ENCODE results near the gene TANGO2.
A peak's percentile ranks its signal among the peaks of the same experiment; 100 is the strongest.

Gene TANGO2

DNA sequence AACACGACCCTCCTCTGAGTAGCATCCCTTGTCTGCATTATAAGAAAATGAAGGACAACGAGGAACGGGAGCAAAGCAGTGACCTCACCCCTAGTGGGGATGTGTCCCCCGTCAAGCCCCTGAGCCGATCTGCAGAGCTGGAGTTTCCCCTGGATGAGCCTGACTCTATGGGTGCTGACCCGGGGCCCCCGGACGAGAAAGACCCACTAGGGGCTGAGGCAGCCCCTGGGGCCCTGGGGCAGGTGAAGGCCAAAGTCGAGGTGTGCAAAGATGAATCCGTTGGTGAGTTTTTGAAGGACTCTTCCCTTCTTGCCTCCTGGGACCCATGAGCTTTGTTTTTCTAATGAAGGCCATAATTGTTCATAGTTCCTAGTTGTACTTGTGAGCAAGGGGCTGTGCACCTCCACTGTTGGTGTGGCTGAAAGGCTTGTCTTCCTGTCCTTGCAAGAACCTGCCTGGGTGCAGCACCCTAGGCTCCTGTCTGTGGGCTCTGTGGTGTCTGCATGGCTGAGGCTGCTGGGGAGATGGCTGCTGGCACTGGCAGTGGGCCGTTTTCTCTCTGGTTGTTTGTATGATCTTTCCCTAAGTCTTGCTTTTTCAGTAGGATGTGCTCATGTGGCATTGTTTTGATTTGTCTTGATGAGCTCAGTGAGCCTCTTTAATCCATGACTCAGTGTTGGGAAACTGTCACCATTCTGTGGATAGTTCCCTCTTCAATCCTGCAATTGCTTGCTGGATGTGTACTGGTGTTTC is 69.2 kb downstream of the TANGO2 start:
- DNase-seq: no peak

DNA sequence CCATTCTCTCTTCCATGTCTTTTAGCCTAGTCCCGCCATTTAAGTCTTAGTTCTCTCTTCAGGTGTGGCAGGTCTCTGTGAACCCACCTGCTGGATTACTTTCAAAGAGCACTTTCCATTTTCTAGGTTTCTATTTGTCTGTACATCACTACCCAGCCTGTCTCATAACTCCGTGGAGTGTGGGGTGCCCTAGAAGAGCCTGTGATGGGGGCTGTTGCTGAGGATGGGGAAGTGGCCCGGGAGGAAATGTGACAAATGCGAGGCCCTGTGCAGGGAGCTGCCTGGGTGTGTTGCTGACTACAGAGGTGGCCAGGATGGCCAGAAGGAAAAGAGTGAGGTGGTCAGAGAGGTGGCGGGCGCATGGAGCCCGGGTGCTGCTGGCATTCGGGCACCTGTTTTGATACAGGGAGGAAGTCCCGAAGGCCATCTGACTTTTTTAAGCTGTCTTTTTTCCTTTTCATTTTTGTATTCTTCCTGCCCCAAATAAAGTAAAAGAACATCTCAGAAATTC is 69.9 kb downstream of the TANGO2 start:
- no peak for DNase-seq

DNA sequence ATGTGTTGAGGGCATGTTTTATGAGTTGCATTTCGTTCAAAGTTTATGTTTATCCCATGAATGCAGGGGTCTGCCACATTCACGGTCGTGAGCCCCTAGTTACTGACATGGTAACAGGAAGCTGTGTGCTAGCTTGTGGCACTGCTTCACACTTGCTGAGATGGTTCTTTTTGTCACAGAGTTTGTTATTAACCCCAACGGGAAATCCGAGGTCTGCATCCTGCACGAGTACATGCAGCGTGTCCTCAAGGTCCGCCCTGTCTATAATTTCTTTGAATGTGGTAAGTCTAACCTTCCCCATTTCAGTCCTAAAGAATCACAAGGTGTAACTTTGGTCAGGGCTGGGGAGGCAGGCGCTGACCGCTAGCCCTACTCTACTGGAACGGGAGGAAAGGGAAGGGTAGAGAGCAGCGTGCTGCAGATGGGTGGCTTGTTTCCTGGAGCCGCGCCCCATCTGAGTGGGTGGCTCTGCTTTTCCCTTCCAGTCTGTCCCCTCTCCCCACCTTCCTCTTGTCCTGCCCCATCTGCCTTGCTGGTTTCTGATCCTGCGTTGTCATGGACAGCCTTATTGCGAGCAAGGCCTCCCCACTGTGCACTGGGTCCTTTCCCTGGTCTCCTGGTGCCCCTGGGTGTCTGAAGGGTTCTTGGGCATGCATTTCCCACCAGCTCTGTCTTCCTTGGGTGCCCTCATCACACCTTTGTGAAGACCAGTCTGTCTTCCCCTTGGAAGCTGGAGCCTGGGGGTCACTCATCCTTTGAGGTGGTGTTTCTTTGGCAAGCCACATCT is 71.0 kb downstream of the TANGO2 start:
- DNase-seq: no peak

DNA sequence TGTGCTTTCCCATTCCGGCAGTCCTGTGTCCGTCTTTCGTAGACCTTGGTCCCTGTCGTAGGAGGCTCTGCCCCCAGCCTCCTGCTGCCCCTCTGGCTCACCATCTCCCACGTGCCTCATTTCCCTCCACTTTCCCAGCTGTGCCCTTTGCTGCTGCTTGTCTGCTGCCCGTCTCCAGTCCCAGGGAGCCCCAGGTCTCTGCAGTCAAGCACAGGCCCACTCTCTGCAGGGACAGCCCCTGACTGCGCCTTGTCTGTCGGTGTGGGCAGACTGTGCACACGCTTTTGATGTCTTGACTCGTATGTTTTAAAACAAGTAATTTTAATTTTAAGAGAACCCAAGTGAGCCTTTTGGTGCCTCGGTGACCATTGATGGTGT is 71.6 kb downstream of the TANGO2 start:
- DNase-seq: no peak

DNA sequence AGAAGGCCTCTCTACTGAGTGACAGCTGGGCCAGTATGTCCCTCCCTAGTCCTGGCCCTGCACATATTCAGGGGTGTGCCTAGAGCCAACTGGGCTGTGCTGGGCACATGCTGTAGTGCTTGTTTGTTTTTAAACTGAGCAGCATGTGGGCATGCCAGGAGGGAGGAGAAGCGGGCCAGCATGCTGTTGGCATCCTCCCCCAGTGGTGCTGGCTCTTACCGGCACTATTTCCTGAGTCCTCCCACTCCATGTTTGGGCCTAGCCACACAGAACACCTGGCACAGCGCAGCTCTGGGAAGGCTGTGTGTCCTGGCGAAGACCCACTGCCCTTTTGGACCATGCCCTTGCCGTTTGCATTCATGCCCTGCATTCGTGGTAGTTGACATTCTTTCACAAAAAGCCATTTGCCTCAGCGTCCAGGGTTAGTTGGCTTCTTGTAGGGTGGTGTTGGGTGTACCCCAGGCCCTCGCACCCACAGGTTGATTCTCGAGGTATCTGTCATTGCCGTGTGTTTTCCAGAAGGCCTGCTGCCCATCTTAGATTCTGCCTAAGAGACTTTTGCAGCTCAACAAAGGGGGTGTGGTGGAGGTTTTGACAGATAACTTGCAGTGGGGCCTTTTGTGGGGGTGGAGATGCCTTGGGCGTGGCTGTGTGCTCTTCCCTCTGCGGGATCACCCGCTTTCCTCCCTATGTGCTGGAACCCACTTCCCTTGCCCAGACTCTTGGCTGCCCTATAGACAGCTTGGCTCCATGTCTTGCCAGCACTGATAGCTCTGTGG is 72.7 kb downstream of the TANGO2 start:
- no peak for DNase-seq

DNA sequence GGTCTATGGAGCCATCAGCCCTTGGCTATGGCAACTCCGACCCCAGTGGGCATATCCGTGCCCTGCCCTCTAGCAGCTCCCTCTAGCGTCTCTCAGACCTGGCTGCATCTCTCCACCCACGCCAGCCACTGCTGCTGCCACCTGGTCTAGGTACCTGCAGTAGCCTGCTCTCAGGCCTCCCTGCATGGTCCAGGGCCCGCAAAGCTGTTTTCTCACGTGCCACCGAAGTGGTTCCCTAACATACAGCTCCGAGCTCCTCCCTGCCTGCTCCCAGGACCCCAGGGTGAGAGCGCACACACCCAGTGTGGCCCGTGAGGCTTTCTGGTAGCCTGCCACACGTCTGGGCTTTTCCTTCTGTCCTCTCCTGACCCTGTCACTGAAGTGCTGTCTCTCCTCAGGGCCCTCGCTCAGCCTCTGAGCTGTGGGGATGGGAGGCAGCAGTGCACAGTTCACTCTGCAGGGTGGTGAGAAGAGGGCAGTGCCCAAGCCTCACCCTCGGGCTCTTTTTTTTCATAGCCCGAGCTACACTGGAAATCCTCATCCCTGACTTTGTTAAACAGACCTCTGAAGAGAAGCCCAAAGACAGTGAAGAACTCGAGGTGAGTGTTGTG is 73.4 kb downstream of the TANGO2 start:
- DNase-seq: no peak

DNA sequence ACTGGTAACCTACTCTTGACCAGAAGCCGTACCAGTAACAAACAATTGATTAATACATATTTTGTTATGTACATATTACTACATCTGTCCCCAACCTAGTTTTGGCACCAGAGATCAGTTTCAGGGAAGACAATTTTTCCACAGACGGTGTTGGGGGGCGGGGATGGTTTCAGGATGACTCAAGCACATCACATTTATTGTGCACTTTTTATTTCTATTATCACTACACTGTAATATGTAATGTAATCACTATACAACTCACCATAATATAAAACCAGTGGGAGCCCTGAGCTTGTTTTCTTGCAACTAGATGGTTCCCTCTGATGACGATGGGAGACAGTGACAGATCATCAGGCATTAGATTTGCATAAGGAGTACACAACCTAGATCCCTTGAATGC is 74.6 kb downstream of the TANGO2 start:
- peak; percentile 48 to 55 for DNase-seq

DNA sequence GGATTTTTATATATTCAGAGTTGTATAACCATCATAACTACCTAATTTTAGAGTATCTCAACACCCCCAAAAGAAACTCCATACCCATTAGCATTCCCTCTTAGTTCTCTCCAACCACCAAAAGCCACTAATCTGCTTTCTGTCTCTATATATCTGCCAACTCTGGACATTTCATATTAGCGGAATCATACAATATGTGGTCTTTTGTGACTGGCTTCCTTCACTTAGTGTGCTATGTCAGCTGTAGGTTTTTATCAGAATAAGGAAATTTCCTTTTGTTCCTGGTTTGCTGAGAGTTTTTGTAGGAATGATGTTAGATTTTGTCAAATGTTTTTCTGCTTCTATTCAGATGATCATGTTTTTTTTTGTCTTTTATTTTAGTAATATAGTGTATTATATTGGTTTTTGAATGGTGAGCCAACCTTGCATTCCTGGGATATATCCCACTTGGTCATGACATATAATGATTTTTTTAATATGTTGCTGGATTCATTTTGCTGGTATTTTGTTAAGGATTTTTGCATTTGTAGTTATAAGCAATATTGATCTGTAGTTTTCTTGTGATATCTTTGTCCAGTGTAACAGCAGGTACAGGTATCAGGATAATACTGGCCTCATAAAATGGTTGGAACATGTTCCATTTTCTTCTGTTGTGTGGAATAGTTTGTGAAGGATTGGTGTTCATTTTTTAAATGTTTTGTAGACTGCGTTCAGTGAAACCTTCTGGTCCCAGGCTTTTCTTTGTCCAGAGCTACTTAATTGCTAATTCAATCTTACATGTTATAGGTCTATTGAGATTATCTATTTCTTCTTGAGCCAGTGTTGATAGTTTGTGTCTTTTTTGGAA is 75.9 kb downstream of the TANGO2 start:
- no peak for DNase-seq

DNA sequence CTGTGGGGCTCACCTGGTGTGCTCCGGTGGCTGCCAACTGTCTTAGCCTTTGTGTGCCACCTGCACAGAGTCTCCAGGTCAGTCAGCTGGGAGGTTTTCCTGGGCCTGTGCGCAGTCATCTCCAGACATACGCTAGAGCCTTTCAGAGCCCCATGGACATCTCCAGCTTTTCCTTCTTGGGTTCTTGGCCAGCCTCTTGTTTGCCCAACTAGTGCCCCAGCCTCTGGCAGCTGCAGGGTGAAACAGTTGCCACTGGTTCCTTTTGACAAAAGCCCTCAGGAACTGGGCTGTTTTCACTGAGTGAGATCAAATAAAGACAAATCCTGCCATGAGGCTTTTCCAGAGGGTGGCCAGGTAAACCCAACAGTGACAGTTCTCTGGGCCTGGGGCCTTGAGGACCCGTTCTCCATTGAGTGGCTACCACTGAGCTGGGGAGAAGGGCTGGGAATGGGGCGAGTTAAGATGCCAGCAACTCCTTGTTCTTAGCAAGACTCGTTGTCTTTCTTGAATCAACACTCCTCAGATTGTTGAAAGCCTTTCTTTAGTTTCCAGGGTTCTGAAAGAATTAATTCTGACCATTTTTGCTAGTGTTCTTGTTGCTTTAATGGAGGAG is 78.3 kb downstream of the TANGO2 start:
- no peak for DNase-seq

DNA sequence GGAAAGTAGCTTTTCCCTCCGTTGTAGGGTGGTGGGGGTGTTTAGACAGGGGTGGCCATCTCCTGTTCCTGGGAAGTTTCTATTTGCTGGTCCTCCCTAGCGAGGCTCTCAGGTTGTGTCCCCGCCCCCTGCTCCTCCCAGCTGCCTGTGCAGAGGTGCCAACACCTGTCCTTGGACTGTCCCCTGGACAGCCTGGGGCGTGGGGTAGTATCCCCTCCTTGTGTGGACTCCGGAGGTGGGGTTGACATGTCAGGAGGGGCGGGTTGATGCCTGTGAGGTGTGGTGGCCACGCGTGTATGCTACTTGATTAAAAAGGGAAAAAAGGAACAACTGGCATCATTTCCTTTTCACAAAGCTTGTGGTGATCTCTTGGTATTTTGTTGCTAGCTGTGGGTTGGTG is 80.7 kb downstream of the TANGO2 start:
- DNase-seq: no peak

DNA sequence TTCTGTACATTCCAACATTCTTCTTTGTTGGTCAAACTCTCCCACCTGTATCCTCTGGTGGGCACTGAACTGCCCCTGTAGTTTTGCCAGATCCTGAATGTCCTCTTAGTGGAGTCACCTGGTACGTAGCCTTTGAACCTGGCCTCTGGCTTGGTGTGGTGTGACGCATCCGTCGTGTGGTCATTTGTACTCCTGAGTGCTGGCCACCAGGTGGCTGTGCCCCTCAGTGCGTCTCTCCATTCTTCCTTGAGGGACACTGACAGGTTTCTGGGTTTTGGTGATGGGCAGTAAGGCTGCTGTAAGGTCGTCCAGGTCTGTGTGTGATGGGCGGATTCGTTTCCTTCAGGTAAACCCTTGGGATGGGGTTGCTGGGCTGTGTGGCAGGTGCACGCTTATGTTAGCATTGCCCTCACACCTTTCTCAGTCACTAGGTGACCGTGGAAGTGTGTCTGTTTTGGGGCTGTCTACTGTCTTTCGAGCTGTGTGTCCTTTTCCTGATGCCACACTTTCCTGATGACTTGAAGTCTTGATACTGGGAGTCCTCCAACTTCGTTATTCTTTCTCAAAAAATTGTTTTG is 81.4 kb downstream of the TANGO2 start:
- no peak for DNase-seq

DNA sequence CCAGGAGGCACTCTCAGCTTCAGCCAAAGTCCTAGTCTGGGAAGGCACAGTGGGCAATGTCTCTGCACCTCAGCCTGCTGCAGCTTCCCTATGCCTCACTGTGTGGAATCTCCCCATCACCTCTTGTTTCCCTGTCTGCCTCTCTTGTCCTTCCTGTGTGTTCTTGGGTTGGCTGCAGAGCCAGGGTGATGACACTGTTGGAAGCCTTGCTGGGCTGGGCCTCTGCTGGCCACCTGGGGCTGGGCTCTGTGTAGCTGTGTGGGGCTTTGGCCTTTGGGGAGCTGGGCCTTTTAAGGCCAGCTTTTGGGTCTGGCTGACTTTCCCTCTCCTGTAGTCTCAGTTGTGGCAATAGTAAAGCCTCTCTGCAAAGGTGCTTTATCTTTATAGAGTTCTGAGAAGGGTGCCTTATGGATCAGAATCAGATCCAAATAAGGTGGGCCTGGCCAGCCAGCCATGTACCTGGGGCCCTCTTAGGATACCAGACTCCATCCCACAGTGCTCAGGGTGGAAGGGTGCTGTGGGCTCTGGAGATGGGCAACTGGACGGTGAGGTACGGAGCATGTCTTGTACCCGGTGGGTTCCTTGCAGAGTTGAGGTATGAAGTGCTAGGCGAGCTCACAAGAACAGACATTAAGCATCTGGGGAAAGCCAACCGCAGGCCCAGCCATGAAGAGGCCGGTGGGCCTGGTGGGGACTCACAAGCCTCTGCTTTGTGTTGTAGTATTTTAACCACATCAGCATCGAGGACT is 84.7 kb downstream of the TANGO2 start:
- no peak for DNase-seq

DNA sequence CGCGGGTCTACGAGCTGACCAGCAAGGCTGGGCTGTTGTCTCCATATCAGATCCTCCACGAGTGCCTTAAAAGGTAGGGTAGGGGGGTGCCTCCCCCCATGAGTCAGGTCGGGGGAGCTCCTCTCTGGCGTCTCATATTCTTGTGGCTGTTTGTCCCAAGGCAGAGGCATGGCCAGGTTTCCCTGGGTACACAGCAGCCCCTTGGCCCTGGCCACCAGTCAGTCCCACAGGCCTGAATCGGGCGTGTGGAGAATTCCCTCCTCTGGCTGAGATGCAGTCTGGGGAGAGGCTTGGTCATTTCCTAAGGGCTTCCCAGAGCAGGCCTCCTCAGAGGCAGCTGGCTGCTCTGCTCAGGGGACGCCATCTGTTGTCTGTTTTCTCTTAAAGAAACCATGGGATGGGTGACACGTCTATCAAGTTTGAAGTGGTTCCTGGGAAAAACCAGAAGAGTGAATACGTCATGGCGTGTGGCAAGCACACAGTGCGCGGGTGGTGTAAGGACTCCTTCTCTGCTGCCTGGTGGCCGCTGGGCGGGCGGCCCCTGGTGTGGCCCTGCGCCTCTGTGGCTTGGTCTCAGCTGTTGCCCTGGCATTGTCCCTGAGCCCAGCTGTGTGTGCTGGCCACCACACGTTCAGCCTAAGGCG is 85.4 kb downstream of the TANGO2 start:
- DNase-seq: no peak

DNA sequence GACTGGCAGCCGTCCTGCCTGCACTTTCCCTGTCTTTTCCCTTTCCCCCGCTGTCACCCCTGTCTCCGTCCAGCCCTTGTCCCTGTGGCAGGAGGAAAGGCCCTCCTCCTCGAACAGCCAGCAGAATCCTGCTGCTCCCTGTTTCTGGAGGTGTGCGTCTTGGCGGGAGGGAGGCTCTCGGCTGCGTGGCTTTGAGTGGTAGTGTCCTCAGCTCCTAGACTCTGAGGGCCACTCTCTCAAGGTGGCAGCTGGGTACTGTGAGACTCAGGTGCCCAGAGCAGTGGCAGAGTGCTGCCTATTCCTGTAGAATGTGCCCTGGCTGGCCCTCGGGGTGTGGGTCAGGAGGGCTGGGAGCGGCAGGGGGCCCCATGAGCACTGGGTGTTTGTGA is 85.9 kb downstream of the TANGO2 start:
- no peak for DNase-seq

DNA sequence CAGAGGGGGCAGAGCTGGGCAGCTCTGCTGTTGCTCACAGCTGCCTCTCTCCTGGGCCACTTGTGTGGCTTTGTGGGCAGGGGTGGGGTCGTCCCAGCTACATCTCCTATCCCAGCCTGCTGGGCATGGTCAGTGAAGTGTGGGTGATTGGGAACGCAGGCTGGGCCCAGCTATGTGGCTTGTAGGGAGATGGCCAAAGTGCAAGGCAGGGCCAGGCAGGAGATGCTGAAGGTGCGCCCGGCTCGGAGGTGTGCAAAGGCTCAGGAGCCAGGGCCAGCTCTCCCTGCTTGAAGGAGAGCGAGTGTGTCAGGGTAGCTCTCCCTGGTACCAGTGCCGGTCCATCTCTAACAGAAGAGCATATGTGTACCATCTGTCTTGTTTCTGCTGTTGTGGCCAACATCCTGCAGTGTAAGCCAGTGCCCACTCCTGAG is 86.6 kb downstream of the TANGO2 start:
- DNase-seq: no peak

DNA sequence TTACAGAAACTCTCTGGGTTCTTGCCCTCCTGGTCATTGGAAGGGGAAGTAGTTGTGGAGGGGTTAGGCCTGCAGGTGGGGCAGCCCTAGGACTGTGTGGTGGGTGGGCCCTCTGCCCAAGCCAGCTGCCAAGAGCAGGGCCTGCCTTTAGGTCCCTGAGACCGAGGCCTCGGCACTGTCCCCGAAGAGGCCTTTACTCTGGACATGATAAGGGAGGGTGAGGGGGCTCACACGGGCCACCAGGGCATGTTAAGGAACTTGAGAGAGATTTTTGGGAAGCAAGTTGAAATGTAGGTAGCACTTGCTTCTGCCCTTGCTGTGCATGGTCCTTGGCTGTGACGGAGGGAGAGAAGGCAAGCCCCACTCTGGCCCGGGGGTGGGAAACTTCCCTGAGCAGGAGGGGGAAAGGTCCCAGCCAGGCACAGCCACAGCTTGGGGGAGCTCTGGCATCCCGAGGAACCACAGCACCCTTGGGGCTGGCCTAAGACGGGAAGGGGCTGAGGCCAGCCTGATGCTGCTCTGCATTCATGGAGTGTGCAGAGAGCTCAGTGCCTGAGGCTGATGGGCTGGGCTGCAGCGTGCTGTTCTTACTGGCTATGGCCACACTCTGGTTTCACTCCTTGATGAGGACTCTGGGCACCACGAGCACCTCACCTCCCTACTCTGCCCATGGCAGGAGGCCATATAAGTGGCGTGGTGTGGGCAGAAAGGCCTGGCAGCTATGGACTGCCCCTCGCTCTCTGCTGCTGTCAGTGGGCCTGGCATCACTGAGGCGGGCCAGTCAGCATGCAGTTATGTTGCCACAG is 87.2 kb downstream of the TANGO2 start:
- DNase-seq: no peak

DNA sequence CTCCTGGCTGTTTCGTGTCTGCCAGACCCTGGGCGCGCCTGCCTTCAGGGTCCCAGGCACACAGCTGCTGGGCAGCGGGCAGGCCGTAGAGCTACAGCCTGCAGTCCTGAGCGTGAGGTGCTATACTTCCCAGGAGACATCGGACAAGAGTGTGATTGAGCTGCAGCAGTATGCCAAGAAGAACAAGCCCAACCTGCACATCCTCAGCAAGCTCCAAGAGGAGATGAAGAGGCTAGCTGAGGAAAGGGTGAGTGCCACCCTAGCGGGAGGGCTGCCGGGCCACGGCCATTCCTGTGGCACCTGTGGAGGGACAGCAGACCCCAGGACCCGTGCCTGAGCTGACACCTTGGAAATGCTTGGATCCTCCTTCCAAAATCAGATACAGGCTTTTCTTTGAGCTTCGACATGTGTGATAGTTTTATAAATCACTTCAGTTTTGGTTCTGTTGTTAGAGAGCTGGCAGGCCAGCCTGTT is 87.9 kb downstream of the TANGO2 start:
- DNase-seq: no peak

DNA sequence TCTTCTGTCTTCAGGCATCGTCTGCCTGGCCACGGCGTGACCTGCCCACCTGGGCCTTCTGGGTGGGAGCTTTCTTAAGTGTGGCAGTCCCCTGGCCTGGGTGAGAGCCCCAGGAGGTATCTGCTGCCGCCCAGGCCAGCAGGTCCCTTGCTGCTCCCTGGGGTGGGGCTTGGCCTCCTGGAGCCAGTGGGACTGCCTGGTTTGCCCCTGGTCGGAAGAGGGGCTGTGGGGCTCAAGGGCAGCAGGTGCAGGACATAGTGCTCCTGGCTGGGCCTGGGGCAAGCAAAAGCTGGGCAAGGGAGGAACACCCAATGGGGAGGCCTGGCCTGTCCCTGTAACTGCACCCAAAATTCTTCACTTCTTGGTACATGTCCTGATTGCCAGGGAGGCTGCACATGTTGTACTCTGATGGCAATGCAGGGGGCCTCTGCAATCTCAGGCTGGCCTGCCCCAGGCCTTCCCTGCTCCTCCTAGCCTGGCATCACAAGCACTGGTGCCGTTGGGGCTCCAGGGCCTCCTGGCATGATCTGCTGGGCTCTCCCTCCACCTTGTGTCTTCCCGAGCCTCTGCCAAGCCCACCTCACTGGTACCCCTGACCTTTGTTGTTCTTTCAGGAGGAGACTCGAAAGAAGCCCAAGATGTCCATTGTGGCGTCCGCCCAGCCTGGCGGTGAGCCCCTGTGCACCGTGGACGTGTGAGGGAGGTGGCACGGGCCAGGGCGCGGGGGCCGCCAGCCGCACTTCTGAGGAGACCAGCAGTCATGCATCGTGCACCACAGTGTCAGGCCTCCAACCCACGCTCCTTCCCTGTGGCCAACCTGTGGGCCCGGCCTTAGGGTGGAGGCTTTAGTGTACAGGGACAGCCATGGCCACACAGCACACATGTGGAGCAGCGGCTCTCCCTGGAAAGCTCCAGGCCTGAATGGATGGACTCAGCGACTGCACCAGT is 88.8 kb downstream of the TANGO2 start:
- no peak for DNase-seq
